GM12878 (cell line): ENCODE measurements around the gene TOE1. TPM values are rescaled to one million over a fixed set of nuclear protein-coding genes. Genes with fewer than 3 reads are reported as not detected.

Experiments used
- ATAC-seq: fragments of 200-7000 bp; cut with Tn5 transposase; 3 replicates; pipeline ENCODE4 v1.9.1; 2020; ENCODE audit warnings: mild to moderate bottlenecking, moderate library complexity
- BruUV-seq: library from RNA; stranded (reverse); fragments of 400-500 nt; replicated peaks from 2 replicates; lab custom pipeline; 2021; lab: Mats Ljungman, UMichigan
- CTCF ChIA-PET: fragments of 300-600 bp; sonication (Branson Sonifier 250); formaldehyde crosslinking; extraction: SDS; loops from one replicate; lab custom pipeline; 2021; ENCODE audit warnings: inconsistent platforms; lab: Yijun Ruan, JAX
- POLR2A ChIA-PET: fragments of 350-600 bp; formaldehyde crosslinking; extraction: SDS; loops from one replicate; lab custom pipeline; 2021; ENCODE audit warnings: inconsistent platforms; lab: Charles Lee
- RAD21 ChIA-PET: fragments of 300-600 bp; sonication (Branson Sonifier 250); formaldehyde crosslinking; loops from one replicate; lab custom pipeline; 2023; ENCODE audit warnings: antibody characterized with exemption; ENCODE audit not compliant: unreplicated experiment; lab: Charles Lee
- SMC1A ChIA-PET: fragments of 300-600 bp; sonication (Branson Sonifier 250); formaldehyde crosslinking; loops from one replicate; lab custom pipeline; 2023; ENCODE audit not compliant: unreplicated experiment, uncharacterized antibody; lab: Charles Lee
- DNase-seq: peaks from one replicate; pipeline ENCODE4 v3.0.0-alpha.2; 2011; ENCODE audit warnings: low read depth, low spot score
- FAIRE-seq: peaks from 3 replicates; lab custom pipeline; 2011; peaks lifted over from hg19 to GRCh38; lab: Jason Lieb, UNC
- H2AFZ ChIP-seq: 2 replicates; pipeline ENCODE4 v1.6.0; 2011; ENCODE audit warnings: low read depth, low read length, control low read depth; ENCODE audit not compliant: control insufficient read depth
- H3K27ac ChIP-seq: 2 replicates; pipeline ENCODE4 v1.5.1; 2011; ENCODE audit warnings: control low read depth; ENCODE audit not compliant: control insufficient read depth, insufficient read depth
- H3K27me3 ChIP-seq, 2 experiments: replicated peaks in 1 of 2; 2 replicates each; pipeline versions ENCODE4 v1.6.0 to v1.6.1; 2011; ENCODE audit warnings: low read length in 1 of 2; ENCODE audit not compliant: control insufficient read depth in 2 of 2, insufficient read depth in 2 of 2
- H3K36me3 ChIP-seq, 2 experiments: 2 replicates each; pipeline ENCODE4 v1.5.1; 2011; ENCODE audit warnings: low read length in 1 of 2; ENCODE audit not compliant: control insufficient read depth in 2 of 2, insufficient read depth in 2 of 2
- H3K4me1 ChIP-seq: 2 replicates; pipeline ENCODE4 v1.6.1; 2011; ENCODE audit warnings: mild to moderate bottlenecking, low read length, moderate library complexity, mixed read lengths; ENCODE audit not compliant: control insufficient read depth, insufficient read depth
- H3K4me2 ChIP-seq: 2 replicates; pipeline ENCODE4 v1.6.0; 2011; ENCODE audit warnings: control low read depth; ENCODE audit not compliant: control insufficient read depth, insufficient read depth
- H3K4me3 ChIP-seq: fragments of 200-600 bp; sonication (generic); 2 replicates; pipeline ENCODE4 v1.5.1; 2016
- H3K79me2 ChIP-seq: 2 replicates; pipeline ENCODE4 v1.6.0; 2011; ENCODE audit warnings: low read length; ENCODE audit not compliant: control insufficient read depth, insufficient read depth
- H3K9ac ChIP-seq: 2 replicates; pipeline ENCODE4 v1.8.0; 2011; ENCODE audit warnings: low read length, control low read depth, mixed read lengths; ENCODE audit not compliant: control insufficient read depth, insufficient read depth
- H3K9me3 ChIP-seq: replicated peaks from 3 replicates; pipeline ENCODE4 v1.5.1; 2011; ENCODE audit warnings: mild to moderate bottlenecking, low read length; ENCODE audit not compliant: control insufficient read depth, insufficient read depth
- H4K20me1 ChIP-seq: 2 replicates; pipeline ENCODE4 v1.6.0; 2011; ENCODE audit not compliant: control insufficient read depth, insufficient read depth
- BACH1 ChIP-seq: fragments of 450-650 bp; IDR thresholded peaks from 2 replicates; pipeline ENCODE4 v1.6.1; 2017; ENCODE audit warnings: mild to moderate bottlenecking, borderline replicate concordance
- BCL3 ChIP-seq: IDR thresholded peaks from 2 replicates; pipeline ENCODE4 v1.6.1; 2011; ENCODE audit warnings: borderline replicate concordance, low read depth, mild to moderate bottlenecking, moderate library complexity, low read length; ENCODE audit not compliant: insufficient read depth, poor library complexity, severe bottlenecking
- BRCA1 ChIP-seq: IDR thresholded peaks from 2 replicates; pipeline ENCODE4 v1.6.1; 2011; ENCODE audit warnings: low read depth, low read length, improper control_type of control experiment
- CBFB ChIP-seq: IDR thresholded peaks from 2 replicates; pipeline ENCODE4 v1.6.1; 2016; ENCODE audit warnings: antibody characterized with exemption, low read depth
- CHD4 ChIP-seq: fragments of 200-600 bp; sonication (generic); IDR thresholded peaks from 2 replicates; pipeline ENCODE4 v1.6.1; 2016; ENCODE audit warnings: mild to moderate bottlenecking
- IRF4 ChIP-seq: IDR thresholded peaks from 2 replicates; pipeline ENCODE4 v1.6.1; 2011; ENCODE audit warnings: low read depth, low read length
- MTA3 ChIP-seq: IDR thresholded peaks from 2 replicates; pipeline ENCODE4 v1.6.1; 2012; ENCODE audit warnings: low read length, inconsistent platforms, borderline replicate concordance
- PAX5 ChIP-seq: IDR thresholded peaks from 2 replicates; pipeline ENCODE4 v1.6.1; 2011; ENCODE audit warnings: low read depth, low read length, borderline replicate concordance
- PML ChIP-seq: IDR thresholded peaks from 2 replicates; pipeline ENCODE4 v1.6.1; 2012; ENCODE audit warnings: low read length, inconsistent platforms
- RCOR1 ChIP-seq: conservative IDR thresholded peaks from 2 replicates; pipeline ENCODE4 v1.6.1; 2012; ENCODE audit warnings: low read depth, low read length, improper control_type of control experiment
- YBX1 ChIP-seq: fragments of 450-650 bp; IDR thresholded peaks from 2 replicates; pipeline ENCODE4 v1.6.1; 2016; ENCODE audit warnings: antibody characterized with exemption
- YY1 ChIP-seq: IDR thresholded peaks from 2 replicates; pipeline ENCODE4 v1.6.1; 2011; ENCODE audit warnings: low read depth, mild to moderate bottlenecking, low read length
- ZNF207 ChIP-seq: fragments of 450-650 bp; IDR thresholded peaks from 2 replicates; pipeline ENCODE4 v1.6.1; 2014; ENCODE audit warnings: antibody characterized with exemption, mild to moderate bottlenecking, borderline replicate concordance
- in situ Hi-C: fragments of 300-500 bp; cut with MboI; formaldehyde crosslinking; loops from 9 replicates; pipeline ENCODE4 v1.14.3; 2018; ENCODE audit warnings: mixed read lengths
- intact Hi-C: fragments of 100-400 bp; cut with micrococcal nuclease; formaldehyde crosslinking; loops from one replicate; pipeline ENCODE4 v1.14.2; 2022; ENCODE audit not compliant: unreplicated experiment
- polyA plus RNA-seq, 11 experiments: library from polyadenylated mRNA; depleted of rRNA in 4 of 11; unstranded in 6 of 11; stranded (reverse) in 5 of 11; fragments of >200 nt; fragmentation: Nextera tagmentation in 4 of 11; fragmentation: Illumina TruSeq in 1 of 11; extraction: Ambion mirVana in 4 of 11; extraction: Trizol in 1 of 11; gene quantifications; 1 replicate in 1 of 11; 2 replicates in 10 of 11; pipeline versions ENCODE4 v1.2.1 to v1.2.3, GENCODE V29; 2011 to 2016; ENCODE audit warnings: inconsistent platforms in 2 of 11, missing spikeins in 2 of 11, low read depth in 1 of 11
- total RNA-seq, 4 experiments: library from RNA; depleted of rRNA in 3 of 4; stranded (reverse); fragments of >200 nt in 3 of 4; fragmentation: Illumina TruSeq in 1 of 4; extraction: Trizol in 1 of 4; gene quantifications; 2 replicates each; pipeline versions ENCODE4 v1.2.1 to v1.2.3, GENCODE V29; 2013 to 2021
- TF ChIP-seq, protein P1 (sequence below): IDR thresholded peaks from 2 replicates; pipeline ENCODE4 v1.6.1; 2011; ENCODE audit warnings: low read depth, mild to moderate bottlenecking, low read length, moderate library complexity, borderline replicate concordance; ENCODE audit errors: extremely low read depth

Gene TOE1
- total and polyA plus RNA-seq, 10 of the 15 experiments (the other 5 are each of a cell fraction or from before 2014, with no cell fraction given): 22.7 to 38.0 (median 33.3) TPM

- Histone ChIP-seq H3K9ac (no peak overlapping the region), H3K27me3 (no peaks in the 10 kb centered on the region), H3K27ac (peak overlapping the region; percentile 31; the same call in 1 of the 2 replicates), H4K20me1 (no peaks in the 10 kb centered on the region), H3K9me3 (no peaks in the 10 kb centered on the region; the same call in 2 of the 3 replicates), H2AFZ (no peak overlapping the region; the same call in 1 of the 2 replicates), H3K79me2 (no peaks in the 10 kb centered on the region), H3K4me3 (no peak overlapping the region), H3K4me1 (peaks cover 49% of the 10 kb centered on the region), H3K36me3 (no peaks in the 10 kb centered on the region), H3K4me2 (peak overlapping the region; percentile 26)
- POLR2A ChIA-PET: interaction anchor here (0.8 to 1.1 kb wide), 2 partner anchors 9 to 18 kb away, joined by 3 to 4 read pairs; no protein-coding TSS in a partner anchor
- SMC1A ChIA-PET: interaction anchor here (0.7 to 2.1 kb wide), 8 partner anchors 8 to 163 kb away, joined by 3 to 17 read pairs (median 3); partner anchors contain the start of gene TESK2
- DNase-seq (no peak), FAIRE-seq (no peak), ATAC-seq (peak; percentile 69)
- intact Hi-C loops (no loop called here), in situ Hi-C loops (no loop called here)
- RAD21 ChIA-PET: interaction anchor here (0.5 to 6.2 kb wide), 6 partner anchors 9 to 117 kb away, joined by 3 to 38 read pairs (median 4); partner anchors contain the start of gene TESK2
- BruUV-seq: no TSS peak
- CTCF ChIA-PET: interaction anchor here (0.6 to 4.8 kb wide), 7 partner anchors 9 to 197 kb away, joined by 3 to 21 read pairs (median 7); no protein-coding TSS in a partner anchor
- TF ChIP-seq ZNF207 (no peak), CBFB (no peak), CHD4 (no peak), MTA3 (no peak), BRCA1 (no peak), YBX1 (no peak), BACH1 (no peak), RCOR1 (no peak), IRF4 (no peak), BCL3 (no peak), PML (no peak), PAX5 (no peak), YY1 (no peak)
- TF ChIP-seq, protein P1, sequence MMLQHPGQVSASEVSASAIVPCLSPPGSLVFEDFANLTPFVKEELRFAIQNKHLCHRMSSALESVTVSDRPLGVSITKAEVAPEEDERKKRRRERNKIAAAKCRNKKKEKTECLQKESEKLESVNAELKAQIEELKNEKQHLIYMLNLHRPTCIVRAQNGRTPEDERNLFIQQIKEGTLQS: no peak
These were observed 33.6 kb downstream of the TOE1 start for GRCh38 chr1:45373573-45373972.
